Neural crest cell (in vitro differentiated cells): ENCODE data around the gene TIGD6. TPM values are rescaled to one million over a fixed set of nuclear protein-coding genes. Genes with fewer than 3 reads are reported as not detected.

Experiments used
- DNase-seq: peaks from one replicate; pipeline ENCODE4 v3.0.0; 2021; ENCODE audit warnings: low read depth, mixed read lengths, low spot score
- H3K27ac Mint-ChIP-seq: one replicate; pipeline ENCODE4 v1.8.0; 2021; ENCODE audit warnings: mild to moderate bottlenecking, mixed read lengths; ENCODE audit not compliant: unreplicated experiment
- H3K27me3 Mint-ChIP-seq: 2 replicates; pipeline ENCODE4 v1.8.0; 2021; ENCODE audit warnings: low read depth, mild to moderate bottlenecking, mixed read lengths
- H3K36me3 Mint-ChIP-seq: 2 replicates; pipeline ENCODE4 v1.8.0; 2021; ENCODE audit warnings: low read depth, mild to moderate bottlenecking, mixed read lengths
- H3K4me1 Mint-ChIP-seq: 2 replicates; pipeline ENCODE4 v1.8.0; 2021; ENCODE audit warnings: mixed read lengths
- H3K4me3 Mint-ChIP-seq: one replicate; pipeline ENCODE4 v1.8.0; 2021; ENCODE audit warnings: mild to moderate bottlenecking, mixed read lengths
- H3K9me3 Mint-ChIP-seq: 2 replicates; pipeline ENCODE4 v1.8.0; 2021; ENCODE audit warnings: mixed read lengths
- total RNA-seq: library from RNA; stranded (reverse); gene quantifications from 2 replicates; pipeline ENCODE4 v1.2.1, GENCODE V29; 2021
- TF ChIP-seq, protein P1 (sequence below): fragments of 200-600 bp; sonication (generic); conservative IDR thresholded peaks from 2 replicates; pipeline ENCODE4 v1.5.0; 2021; ENCODE audit warnings: antibody characterized with exemption, mild to moderate bottlenecking

The TIGD6 gene
- total RNA-seq, 1 donor from 2014 or later = 5.9 TPM

DNA sequence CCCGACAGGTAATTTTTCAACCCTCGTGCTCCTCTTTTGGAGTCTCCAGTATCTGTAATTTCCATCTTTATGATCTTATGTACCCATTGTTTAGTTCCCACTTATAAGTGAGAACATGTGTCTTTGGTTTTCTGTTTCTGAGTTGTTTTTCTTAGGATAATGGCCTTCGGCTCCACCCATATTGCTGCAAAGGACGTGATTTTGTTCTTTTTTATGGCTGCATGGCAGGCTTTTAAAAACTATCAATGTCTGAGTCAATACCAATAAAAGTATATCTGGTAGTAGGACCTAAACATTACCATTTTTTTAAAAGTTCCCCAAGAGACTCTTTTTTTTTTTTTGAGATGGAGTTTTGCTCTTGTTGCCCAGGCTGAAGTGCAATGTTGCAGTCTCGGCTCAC, 43.8 kb downstream of the TIGD6 start:
- H3K4me3 Mint-ChIP-seq = no peak overlapping the region

DNA sequence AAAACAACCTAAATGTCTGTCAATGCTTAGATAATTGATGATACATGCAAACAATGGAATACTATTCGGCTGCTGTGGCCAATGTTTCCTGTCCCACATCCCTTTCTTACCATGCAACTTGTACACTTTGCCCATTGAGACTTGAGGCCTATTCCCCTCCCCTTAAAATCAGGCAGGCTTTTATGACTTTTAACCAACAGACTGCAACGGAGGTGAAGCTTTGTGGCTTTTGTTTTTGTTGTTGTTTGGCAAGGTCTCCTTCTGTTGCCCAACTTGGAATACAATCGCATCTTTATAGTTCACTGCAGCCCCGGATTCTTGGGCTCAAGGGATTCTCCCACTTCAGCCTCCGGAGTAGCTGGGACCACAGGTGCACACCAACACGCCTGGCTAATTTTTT, 45.7 kb downstream of the TIGD6 start:
- no peak for DNase-seq
- no peaks in the 10 kb centered on the region for H3K36me3 Mint-ChIP-seq
- no peaks in the 10 kb centered on the region for H3K9me3 Mint-ChIP-seq
- H3K27me3 Mint-ChIP-seq = no peaks in the 10 kb centered on the region
- no peak overlapping the region for H3K4me3 Mint-ChIP-seq
- H3K27ac Mint-ChIP-seq = no peak overlapping the region
- H3K4me1 Mint-ChIP-seq = peaks cover 6% of the 10 kb centered on the region
- TF ChIP-seq, protein P1, sequence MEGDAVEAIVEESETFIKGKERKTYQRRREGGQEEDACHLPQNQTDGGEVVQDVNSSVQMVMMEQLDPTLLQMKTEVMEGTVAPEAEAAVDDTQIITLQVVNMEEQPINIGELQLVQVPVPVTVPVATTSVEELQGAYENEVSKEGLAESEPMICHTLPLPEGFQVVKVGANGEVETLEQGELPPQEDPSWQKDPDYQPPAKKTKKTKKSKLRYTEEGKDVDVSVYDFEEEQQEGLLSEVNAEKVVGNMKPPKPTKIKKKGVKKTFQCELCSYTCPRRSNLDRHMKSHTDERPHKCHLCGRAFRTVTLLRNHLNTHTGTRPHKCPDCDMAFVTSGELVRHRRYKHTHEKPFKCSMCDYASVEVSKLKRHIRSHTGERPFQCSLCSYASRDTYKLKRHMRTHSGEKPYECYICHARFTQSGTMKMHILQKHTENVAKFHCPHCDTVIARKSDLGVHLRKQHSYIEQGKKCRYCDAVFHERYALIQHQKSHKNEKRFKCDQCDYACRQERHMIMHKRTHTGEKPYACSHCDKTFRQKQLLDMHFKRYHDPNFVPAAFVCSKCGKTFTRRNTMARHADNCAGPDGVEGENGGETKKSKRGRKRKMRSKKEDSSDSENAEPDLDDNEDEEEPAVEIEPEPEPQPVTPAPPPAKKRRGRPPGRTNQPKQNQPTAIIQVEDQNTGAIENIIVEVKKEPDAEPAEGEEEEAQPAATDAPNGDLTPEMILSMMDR = no peak

More for the DNA sequence above, 43.8 kb downstream of the TIGD6 start:
- Mint-ChIP-seq H3K27me3 (no peaks in the 10 kb centered on the region), H3K9me3 (no peaks in the 10 kb centered on the region), H3K4me1 (peaks cover 19% of the 10 kb centered on the region), H3K27ac (no peak overlapping the region), H3K36me3 (no peaks in the 10 kb centered on the region)
- DNase-seq = no peak
- TF ChIP-seq, protein P1 = no peak

DNA sequence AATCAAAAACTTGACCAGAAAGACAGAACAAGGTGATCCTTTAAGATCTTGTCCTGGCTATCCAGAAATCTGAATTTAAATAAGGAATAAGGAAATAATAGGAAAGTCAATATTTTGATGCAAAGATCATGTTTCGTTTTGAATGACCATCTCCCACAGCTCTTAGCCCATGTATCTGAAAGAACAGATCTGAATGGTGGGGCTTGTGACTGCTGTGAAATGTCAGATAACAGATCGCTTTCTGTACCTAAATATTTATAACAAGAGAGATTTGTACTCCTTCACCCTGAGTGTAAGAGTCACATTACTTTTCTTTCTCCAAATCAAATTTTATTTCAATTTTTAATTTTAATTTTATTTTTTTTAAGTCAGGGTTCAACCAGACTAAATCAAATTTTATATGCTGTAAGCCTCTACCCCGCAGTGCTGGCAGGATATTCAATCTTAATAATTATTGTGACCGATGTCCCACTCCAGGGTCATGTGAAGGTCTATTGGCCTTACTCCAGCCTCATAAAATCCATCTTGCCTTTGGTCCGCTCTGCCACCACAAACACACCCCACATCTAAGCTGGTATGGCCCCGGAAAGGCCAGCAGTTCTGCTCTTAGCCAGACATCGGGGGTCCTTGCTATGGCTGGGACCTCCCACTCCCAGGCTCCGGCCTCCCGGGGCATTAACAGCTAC, 46.9 kb downstream of the TIGD6 start:
- Mint-ChIP-seq H3K36me3 (no peaks in the 10 kb centered on the region), H3K9me3 (no peaks in the 10 kb centered on the region), H3K27ac (no peak overlapping the region), H3K27me3 (no peaks in the 10 kb centered on the region), H3K4me3 (no peak overlapping the region), H3K4me1 (no peaks in the 10 kb centered on the region)
- TF ChIP-seq, protein P1 = no peak
- no peak for DNase-seq

DNA sequence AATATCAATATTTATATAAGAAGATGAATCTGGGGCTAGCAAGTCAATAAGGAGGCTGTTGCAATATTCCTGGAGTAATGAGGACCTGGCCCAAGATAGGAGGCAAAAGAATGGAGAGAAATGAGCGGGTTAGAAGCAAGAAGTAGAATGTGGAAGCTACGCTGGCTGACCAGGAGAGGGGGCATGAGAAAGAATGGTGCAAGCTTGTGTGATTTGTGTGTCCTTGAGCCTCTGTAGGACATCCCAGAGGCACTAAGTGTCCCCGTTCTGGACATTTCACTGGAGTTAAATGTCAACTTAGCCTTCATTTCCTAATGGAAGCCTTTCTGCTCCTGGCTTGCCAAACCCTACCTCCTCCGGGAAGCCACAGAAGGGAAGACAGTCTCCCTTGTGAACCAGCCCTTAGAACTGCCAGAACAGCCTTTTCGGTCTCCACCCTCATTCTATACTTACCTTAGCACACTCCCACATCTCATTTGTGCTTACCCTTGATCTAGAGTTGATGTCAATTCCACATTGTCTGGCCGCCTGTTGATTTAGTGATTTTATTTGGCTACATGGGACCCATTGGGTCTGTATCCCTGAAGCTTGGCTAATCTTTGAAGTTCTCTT, 49.2 kb downstream of the TIGD6 start:
- H3K9me3 Mint-ChIP-seq = no peaks in the 10 kb centered on the region
- H3K36me3 Mint-ChIP-seq = no peaks in the 10 kb centered on the region
- no peaks in the 10 kb centered on the region for H3K4me1 Mint-ChIP-seq
- DNase-seq = no peak
- H3K27me3 Mint-ChIP-seq = no peaks in the 10 kb centered on the region
- H3K27ac Mint-ChIP-seq = no peak overlapping the region
- TF ChIP-seq, protein P1 = no peak
- no peak overlapping the region for H3K4me3 Mint-ChIP-seq

DNA sequence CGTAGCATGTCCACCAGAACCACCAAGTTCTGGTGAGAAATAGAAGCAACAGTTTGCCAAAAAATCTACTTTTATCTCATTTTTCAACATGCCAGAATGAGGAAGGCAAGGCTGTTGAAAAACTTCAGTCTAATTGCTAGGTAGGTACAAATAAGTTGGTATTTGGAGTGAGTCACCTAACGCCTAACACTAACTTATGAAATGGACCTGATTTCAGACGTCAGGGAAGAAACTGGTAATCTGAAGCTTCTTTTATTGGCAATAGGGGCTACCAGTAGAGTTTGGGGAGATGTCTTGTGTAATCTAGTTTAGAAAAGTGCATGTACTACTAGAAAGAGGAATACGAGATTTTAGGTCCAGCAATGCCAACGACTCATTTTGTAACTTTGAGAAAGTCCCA, 51.5 kb downstream of the TIGD6 start:
- H3K9me3 Mint-ChIP-seq = no peaks in the 10 kb centered on the region
- H3K36me3 Mint-ChIP-seq = no peaks in the 10 kb centered on the region
- no peaks in the 10 kb centered on the region for H3K27me3 Mint-ChIP-seq
- H3K27ac Mint-ChIP-seq = no peak overlapping the region
- no peak for DNase-seq
- H3K4me3 Mint-ChIP-seq = no peak overlapping the region
- no peaks in the 10 kb centered on the region for H3K4me1 Mint-ChIP-seq
- TF ChIP-seq, protein P1 = no peak
